Tibial nerve (tissue), 3 donors: ENCODE data around the gene NAA60.

ENCODE experiments used
- POLR2A ChIP-seq, 2 donors: fragments of 450-650 bp; IDR thresholded peaks; one replicate each; pipeline ENCODE4 v1.6.1; 2017; ENCODE audit warnings: antibody characterized with exemption in 2 of 2, mild to moderate bottlenecking in 2 of 2, moderate library complexity in 2 of 2
- TF ChIP-seq, protein P1 (sequence below), 5 experiments: fragments of 200-600 bp in 3 of 5; fragments of 450-650 bp in 2 of 5; sonication (generic) in 3 of 5; IDR thresholded peaks; one replicate each; pipeline ENCODE4 v1.5.1; 2016 to 2019; ENCODE audit warnings: antibody characterized with exemption in 5 of 5, mild to moderate bottlenecking in 3 of 5, moderate library complexity in 2 of 5

DNA sequence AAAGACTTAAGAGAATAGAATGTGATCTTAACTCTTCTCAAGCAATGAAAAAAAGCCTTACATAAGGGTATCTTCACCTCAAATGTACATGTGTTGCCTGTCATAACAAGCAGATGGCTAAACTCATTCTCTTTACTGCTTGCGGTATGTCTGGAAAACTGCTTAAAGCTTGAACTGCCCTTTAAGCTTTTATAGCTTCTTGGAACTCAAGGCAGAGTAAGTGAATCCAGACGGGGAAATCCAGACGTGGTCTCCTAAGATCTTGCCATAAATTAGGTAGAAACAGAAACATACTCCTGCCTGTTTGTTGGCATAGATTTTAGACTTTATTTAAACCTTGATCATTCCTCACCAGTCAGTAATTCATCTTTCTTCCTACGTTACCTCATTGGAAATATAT is 76.9 kb downstream of the NAA60 start:
- TF ChIP-seq, protein P1, sequence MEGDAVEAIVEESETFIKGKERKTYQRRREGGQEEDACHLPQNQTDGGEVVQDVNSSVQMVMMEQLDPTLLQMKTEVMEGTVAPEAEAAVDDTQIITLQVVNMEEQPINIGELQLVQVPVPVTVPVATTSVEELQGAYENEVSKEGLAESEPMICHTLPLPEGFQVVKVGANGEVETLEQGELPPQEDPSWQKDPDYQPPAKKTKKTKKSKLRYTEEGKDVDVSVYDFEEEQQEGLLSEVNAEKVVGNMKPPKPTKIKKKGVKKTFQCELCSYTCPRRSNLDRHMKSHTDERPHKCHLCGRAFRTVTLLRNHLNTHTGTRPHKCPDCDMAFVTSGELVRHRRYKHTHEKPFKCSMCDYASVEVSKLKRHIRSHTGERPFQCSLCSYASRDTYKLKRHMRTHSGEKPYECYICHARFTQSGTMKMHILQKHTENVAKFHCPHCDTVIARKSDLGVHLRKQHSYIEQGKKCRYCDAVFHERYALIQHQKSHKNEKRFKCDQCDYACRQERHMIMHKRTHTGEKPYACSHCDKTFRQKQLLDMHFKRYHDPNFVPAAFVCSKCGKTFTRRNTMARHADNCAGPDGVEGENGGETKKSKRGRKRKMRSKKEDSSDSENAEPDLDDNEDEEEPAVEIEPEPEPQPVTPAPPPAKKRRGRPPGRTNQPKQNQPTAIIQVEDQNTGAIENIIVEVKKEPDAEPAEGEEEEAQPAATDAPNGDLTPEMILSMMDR (IDR thresholded peaks at IDR 0.05), result no peak
- no peak for TF ChIP-seq POLR2A (IDR thresholded peaks at IDR 0.05)
